HepG2 (cell line): ENCODE measurements around the gene PIK3CD. TPM values are rescaled to one million over a fixed set of nuclear protein-coding genes. Genes with fewer than 3 reads are reported as not detected.

ENCODE experiments used
- DNMT3B ChIP-seq: conservative IDR thresholded peaks from 2 replicates; pipeline ENCODE4 v1.6.1; 2016; ENCODE audit warnings: missing biosample characterization, control low read depth
- ETV5 ChIP-seq: IDR thresholded peaks from 2 replicates; pipeline ENCODE4 v1.6.1; 2018; ENCODE audit warnings: missing biosample characterization, missing genetic modification reagents, inconsistent platforms, borderline replicate concordance
- FOXP1 ChIP-seq, 2 experiments: fragments of 450-650 bp in 1 of 2; IDR thresholded peaks; 2 replicates each; pipeline ENCODE4 v1.6.1; 2017 to 2018; ENCODE audit warnings: antibody characterized with exemption in 1 of 2
- ISX ChIP-seq: sonication (generic); formaldehyde crosslinking; conservative IDR thresholded peaks from 2 replicates; pipeline ENCODE4 v1.5.0; 2020; ENCODE audit warnings: missing genetic modification reagents
- MEIS1 ChIP-seq: sonication (generic); formaldehyde crosslinking; IDR thresholded peaks from 2 replicates; pipeline ENCODE4 v1.9.0; 2021; ENCODE audit warnings: mild to moderate bottlenecking, missing genetic modification reagents, moderate library complexity, borderline replicate concordance
- PITX1 ChIP-seq: sonication (generic); formaldehyde crosslinking; IDR thresholded peaks from 2 replicates; pipeline ENCODE4 v1.5.1; 2020; ENCODE audit warnings: mild to moderate bottlenecking, missing genetic modification reagents
- SP1 ChIP-seq, 2 experiments: fragments of 450-650 bp in 1 of 2; sonication (generic) in 1 of 2; formaldehyde crosslinking in 1 of 2; IDR thresholded peaks; 2 replicates each; pipeline versions ENCODE4 v1.4.0 to v1.6.1; 2016 to 2020; ENCODE audit warnings: missing genetic modification reagents in 1 of 2
- ZBTB8A ChIP-seq: sonication (generic); formaldehyde crosslinking; IDR thresholded peaks from 2 replicates; pipeline ENCODE4 v1.4.0; 2020; ENCODE audit warnings: mild to moderate bottlenecking, low read depth, missing genetic modification reagents, borderline replicate concordance
- ZNF235 ChIP-seq: sonication (generic); formaldehyde crosslinking; IDR thresholded peaks from 2 replicates; pipeline ENCODE4 v1.8.1; 2023; ENCODE audit warnings: mild to moderate bottlenecking, missing genetic modification reagents, borderline replicate concordance
- ZNF34 ChIP-seq: sonication (generic); formaldehyde crosslinking; IDR thresholded peaks from 2 replicates; pipeline ENCODE4 v1.4.0; 2020; ENCODE audit warnings: mild to moderate bottlenecking, missing genetic modification reagents, borderline replicate concordance
- ZNF567 ChIP-seq: sonication (generic); formaldehyde crosslinking; IDR thresholded peaks from 2 replicates; pipeline ENCODE4 v1.8.1; 2023; ENCODE audit warnings: mild to moderate bottlenecking, missing genetic modification reagents, borderline replicate concordance
- ZNF709 ChIP-seq: sonication (generic); formaldehyde crosslinking; IDR thresholded peaks from 2 replicates; pipeline ENCODE4 v1.5.0; 2020; ENCODE audit warnings: mild to moderate bottlenecking, missing genetic modification reagents
- polyA plus RNA-seq, 8 experiments: library from polyadenylated mRNA; depleted of rRNA in 3 of 8; stranded (reverse) in 7 of 8; unstranded in 1 of 8; fragments of >200 nt; fragmentation: Illumina TruSeq in 4 of 8; extraction: Trizol in 4 of 8; gene quantifications; 2 replicates each; pipeline versions ENCODE4 v1.2.1 to v1.2.3, GENCODE V29; 2011 to 2016; ENCODE audit warnings: low read depth in 4 of 8, missing spikeins in 1 of 8, mixed read lengths in 1 of 8; ENCODE audit not compliant: insufficient read depth in 1 of 8
- total RNA-seq, 5 experiments: library from RNA; depleted of rRNA; stranded (reverse); fragments of >200 nt; fragmentation: Illumina TruSeq; extraction: Trizol; gene quantifications; 2 replicates each; pipeline ENCODE4 v1.2.3, GENCODE V29; 2016; ENCODE audit warnings: low read depth in 1 of 5
- TF ChIP-seq, protein P1 (sequence below): sonication (generic); formaldehyde crosslinking; IDR thresholded peaks from 2 replicates; pipeline ENCODE4 v1.4.0; 2020; ENCODE audit warnings: missing genetic modification reagents, borderline replicate concordance
- TF ChIP-seq, protein P2 (sequence below): IDR thresholded peaks from 2 replicates; pipeline ENCODE4 v1.6.1; 2016; ENCODE audit warnings: mild to moderate bottlenecking
- TF ChIP-seq, protein P3 (sequence below): sonication (generic); formaldehyde crosslinking; IDR thresholded peaks from 2 replicates; pipeline ENCODE4 v1.8.1; 2023; ENCODE audit warnings: missing genetic modification reagents, mild to moderate bottlenecking, borderline replicate concordance
- TF ChIP-seq, protein P4 (sequence below): sonication (generic); formaldehyde crosslinking; conservative IDR thresholded peaks from 2 replicates; pipeline ENCODE4 v1.4.0; 2020; ENCODE audit warnings: missing genetic modification reagents
- TF ChIP-seq, protein P5 (sequence below): sonication (generic); formaldehyde crosslinking; IDR thresholded peaks from 2 replicates; pipeline ENCODE4 v1.5.0; 2020; ENCODE audit warnings: mild to moderate bottlenecking, missing genetic modification reagents, borderline replicate concordance

PIK3CD gene
- total and polyA plus RNA-seq, 2 of the 13 experiments (the other 11 are each of a cell fraction or from before 2014, with no cell fraction given): 7.1 to 10.0 TPM

DNA sequence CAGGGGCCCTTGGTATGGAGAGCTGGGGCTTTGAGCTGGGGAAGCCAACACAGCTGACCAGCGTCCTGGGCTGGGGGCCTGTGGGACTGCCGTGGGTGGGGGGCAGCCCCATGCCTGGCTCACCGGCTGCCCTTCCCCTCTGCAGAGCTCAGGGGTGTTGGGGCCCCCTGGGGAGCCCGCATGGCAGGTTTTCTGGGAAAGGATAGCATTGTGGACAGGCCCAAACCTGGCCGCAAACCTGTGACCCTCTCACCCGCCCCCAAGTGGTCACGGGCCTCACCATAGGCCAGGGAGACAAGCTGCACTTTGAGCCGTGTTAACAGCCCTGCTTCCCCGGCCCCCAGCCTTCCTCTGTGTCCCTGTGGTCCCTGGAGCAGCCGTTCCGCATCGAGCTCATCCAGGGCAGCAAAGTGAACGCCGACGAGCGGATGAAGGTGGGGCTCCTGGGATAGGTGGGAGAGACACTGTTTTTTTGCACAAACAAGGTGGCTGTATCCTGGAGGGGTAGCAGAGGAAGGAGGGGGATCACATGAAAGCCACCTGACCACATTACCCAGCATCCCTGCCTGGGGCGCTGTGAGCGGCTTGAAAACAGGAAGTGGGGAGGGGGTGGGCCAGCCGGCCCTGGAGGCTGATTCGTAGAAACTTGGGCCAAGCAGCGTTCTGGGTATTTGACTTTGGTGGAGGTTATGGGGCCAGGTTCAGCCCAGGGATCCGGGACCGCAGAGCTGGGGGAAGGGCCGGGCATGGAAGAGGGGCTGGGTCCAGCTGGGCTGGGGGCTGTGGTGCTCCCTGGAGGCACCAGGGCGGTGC, 65.9 kb downstream of the PIK3CD start (continued):
- TF ChIP-seq, protein P1, sequence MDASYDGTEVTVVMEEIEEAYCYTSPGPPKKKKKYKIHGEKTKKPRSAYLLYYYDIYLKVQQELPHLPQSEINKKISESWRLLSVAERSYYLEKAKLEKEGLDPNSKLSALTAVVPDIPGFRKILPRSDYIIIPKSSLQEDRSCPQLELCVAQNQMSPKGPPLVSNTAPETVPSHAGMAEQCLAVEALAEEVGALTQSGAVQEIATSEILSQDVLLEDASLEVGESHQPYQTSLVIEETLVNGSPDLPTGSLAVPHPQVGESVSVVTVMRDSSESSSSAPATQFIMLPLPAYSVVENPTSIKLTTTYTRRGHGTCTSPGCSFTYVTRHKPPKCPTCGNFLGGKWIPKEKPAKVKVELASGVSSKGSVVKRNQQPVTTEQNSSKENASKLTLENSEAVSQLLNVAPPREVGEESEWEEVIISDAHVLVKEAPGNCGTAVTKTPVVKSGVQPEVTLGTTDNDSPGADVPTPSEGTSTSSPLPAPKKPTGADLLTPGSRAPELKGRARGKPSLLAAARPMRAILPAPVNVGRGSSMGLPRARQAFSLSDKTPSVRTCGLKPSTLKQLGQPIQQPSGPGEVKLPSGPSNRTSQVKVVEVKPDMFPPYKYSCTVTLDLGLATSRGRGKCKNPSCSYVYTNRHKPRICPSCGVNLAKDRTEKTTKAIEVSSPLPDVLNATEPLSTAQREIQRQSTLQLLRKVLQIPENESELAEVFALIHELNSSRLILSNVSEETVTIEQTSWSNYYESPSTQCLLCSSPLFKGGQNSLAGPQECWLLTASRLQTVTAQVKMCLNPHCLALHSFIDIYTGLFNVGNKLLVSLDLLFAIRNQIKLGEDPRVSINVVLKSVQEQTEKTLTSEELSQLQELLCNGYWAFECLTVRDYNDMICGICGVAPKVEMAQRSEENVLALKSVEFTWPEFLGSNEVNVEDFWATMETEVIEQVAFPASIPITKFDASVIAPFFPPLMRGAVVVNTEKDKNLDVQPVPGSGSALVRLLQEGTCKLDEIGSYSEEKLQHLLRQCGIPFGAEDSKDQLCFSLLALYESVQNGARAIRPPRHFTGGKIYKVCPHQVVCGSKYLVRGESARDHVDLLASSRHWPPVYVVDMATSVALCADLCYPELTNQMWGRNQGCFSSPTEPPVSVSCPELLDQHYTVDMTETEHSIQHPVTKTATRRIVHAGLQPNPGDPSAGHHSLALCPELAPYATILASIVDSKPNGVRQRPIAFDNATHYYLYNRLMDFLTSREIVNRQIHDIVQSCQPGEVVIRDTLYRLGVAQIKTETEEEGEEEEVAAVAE (CRISPR knock-in tag): peak; percentile 73; the same call in 1 of the 2 replicates
- TF ChIP-seq, protein P2, sequence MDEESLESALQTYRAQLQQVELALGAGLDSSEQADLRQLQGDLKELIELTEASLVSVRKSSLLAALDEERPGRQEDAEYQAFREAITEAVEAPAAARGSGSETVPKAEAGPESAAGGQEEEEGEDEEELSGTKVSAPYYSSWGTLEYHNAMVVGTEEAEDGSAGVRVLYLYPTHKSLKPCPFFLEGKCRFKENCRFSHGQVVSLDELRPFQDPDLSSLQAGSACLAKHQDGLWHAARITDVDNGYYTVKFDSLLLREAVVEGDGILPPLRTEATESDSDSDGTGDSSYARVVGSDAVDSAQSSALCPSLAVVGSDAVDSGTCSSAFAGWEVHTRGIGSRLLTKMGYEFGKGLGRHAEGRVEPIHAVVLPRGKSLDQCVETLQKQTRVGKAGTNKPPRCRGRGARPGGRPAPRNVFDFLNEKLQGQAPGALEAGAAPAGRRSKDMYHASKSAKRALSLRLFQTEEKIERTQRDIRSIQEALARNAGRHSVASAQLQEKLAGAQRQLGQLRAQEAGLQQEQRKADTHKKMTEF (CRISPR knock-in tag): peak; percentile 90
- TF ChIP-seq FOXP1 (IDR thresholded peaks at IDR 0.05) (no peak), FOXP1 (CRISPR knock-in tag; IDR thresholded peaks at IDR 0.05) (peak; percentile 63), ZNF567 (CRISPR knock-in tag) (0 out of 2 replicates have a peak, but pooled peaks have one; percentile 21), ZBTB8A (CRISPR knock-in tag) (0 out of 2 replicates have a peak, but pooled peaks have one; percentile 61), ISX (no peak), ZNF34 (CRISPR knock-in tag) (peak; percentile 98), SP1 (IDR thresholded peaks at IDR 0.05) (no peak), SP1 (CRISPR knock-in tag; IDR thresholded peaks at IDR 0.05) (no peak; the same call in 1 of the 2 replicates), PITX1 (CRISPR knock-in tag) (peak; percentile 83; the same call in 1 of the 2 replicates), ZNF235 (CRISPR knock-in tag) (0 out of 2 replicates have a peak, but pooled peaks have one; percentile 30), ETV5 (CRISPR knock-in tag) (peak; percentile 89), MEIS1 (CRISPR knock-in tag) (peak; percentile 80), DNMT3B (CRISPR knock-in tag) (no peak), ZNF709 (peak; percentile 81)
- TF ChIP-seq, protein P3, sequence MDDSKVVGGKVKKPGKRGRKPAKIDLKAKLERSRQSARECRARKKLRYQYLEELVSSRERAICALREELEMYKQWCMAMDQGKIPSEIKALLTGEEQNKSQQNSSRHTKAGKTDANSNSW: peak; percentile 66; the same call in 1 of the 2 replicates
- TF ChIP-seq, protein P4, sequence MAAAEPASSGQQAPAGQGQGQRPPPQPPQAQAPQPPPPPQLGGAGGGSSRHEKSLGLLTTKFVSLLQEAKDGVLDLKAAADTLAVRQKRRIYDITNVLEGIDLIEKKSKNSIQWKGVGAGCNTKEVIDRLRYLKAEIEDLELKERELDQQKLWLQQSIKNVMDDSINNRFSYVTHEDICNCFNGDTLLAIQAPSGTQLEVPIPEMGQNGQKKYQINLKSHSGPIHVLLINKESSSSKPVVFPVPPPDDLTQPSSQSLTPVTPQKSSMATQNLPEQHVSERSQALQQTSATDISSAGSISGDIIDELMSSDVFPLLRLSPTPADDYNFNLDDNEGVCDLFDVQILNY (CRISPR knock-in tag): no peak
- TF ChIP-seq, protein P5, sequence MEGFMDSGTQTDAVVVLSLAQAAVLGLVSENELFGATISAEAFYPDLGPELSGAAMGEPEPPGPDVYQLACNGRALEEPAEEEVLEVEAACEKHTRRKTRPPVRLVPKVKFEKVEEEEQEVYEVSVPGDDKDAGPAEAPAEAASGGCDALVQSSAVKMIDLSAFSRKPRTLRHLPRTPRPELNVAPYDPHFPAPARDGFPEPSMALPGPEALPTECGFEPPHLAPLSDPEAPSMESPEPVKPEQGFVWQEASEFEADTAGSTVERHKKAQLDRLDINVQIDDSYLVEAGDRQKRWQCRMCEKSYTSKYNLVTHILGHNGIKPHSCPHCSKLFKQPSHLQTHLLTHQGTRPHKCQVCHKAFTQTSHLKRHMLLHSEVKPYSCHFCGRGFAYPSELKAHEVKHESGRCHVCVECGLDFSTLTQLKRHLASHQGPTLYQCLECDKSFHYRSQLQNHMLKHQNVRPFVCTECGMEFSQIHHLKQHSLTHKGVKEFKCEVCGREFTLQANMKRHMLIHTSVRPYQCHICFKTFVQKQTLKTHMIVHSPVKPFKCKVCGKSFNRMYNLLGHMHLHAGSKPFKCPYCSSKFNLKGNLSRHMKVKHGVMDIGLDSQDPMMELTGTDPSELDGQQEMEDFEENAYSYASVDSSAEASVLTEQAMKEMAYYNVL (CRISPR knock-in tag): no peak
